ENCODE data around the gene FXR2.
"Not testable (repeated sequence)": the region's sequence is repeated elsewhere in the genome, so short reads cannot be mapped to it uniquely, and the experiment has no call there.

FXR2 gene

DNA sequence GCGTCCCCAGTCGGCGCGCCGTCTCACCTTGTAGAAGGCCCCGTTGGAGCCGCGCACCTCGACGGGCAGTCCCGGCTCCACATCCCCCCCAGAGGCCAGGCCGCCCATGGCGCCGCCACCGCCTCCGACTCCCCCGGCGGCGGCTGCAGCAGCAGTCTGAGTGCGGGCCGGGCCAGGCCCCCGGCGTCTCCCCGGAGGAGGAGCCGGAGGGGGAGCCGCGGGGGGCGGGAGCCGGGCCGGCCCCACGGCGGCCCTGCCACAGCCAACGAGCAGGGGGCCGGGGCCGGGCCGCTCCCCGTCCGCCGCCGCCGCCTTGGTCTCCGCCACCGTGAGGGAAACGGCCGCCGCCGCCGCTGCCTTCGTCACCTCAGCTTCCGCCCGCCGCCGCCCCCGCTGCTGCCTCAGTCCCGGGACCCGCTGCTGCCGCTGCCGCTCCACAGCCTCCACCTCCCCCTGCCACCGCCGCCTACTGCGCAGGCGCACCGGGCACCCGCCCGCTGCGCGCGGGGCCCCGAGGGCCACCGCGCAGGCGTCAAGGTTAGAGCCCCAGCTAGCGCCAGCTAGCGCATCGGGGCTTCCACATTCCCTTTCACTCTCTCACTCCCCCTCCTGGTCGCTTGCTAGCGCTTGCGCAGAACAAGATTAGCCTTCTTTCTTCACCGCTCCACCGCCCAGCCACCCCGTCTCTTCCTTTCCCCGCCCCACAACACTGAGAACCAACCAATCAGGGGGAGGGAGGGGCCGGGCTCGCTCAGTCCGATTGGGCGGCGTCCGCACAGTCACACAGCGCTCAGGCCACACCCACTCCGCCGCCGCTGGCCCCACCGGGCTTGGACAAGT, at the start of gene FXR2:
Gene FXR2 (minus strand): TSS at position 473 of the 840 bp plus-strand sequence. CDS start 365 bp downstream, at position 108.
- DNase-seq = peak; percentile 100

DNA sequence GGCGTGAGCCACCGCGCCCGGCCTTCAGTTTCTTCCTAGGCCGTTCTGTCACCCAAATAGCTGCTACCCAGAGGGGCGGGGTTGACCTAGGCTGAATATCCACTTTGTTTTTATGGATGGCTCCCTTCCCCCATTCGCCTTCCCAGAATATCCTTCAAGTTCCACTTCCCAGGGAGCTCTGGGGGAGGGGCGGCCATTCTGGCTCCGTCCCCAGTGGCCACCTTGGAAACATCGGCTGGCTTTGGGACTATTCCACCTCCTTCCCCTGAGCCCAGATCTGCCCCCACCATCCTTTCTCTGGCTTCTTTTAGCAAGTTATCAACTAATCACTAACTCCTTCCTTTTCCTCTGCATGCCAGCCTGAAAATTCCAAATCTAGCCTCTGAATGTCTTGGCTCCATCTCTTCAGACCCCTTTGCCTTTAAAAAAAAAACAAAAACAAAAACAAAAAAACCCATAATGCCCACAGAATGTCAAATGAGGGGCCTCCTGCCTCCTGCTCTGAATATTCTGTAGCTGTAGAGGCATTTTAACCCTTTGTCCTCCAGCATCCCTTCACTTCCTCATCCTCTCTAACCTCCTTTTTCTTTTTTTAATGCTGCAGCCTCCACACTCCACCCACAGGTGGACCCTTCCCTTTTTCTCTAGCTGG, 42.4 kb upstream of the FXR2 start:
- no peak for DNase-seq

DNA sequence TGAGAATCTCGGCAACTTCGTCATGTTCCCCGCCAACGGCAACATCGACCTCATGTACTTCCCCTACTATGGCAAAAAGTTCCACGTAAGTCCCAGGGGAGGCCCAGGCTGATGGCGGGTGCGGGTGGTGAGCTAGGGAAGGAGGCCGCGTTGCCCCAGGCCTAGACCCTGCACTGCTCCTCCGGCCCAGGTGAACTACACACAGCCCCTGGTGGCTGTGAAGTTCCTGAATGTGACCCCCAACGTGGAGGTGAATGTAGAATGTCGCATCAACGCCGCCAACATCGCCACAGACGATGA, 40.8 kb upstream of the FXR2 start:
- DNase-seq = no peak

DNA sequence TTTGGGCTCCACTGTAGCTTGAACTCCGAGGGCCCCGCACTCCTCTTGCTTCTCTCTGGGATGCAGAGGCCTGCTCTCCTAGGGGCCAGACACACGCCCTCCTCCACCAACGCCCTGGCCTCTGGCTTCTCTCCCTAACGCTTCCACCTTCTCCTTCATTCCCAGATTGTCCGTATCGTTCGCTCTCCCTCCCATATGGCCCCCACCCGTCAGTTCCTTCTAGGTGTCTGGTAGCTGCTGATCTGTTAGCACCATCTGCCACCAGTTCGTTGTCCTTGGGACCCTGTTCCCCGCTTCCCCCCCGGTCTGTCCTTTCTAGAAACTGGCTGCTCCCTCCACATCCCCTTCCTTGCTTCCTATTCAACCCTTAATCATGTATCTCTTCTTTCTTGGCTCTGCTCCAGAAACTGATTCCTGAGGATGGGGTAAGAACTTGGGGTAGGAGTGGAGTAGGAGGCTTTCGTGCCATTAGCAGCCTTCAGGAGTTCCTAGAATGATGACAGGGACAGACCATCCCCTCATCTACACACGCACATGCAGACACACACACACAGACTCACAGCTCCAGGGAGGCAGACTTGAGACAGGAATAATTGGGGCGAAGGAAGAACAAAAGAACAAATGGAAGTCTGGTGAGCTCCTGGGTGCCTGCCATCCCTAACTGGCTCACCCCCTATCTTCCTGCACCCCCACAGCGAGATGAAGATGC, 40.3 kb upstream of the FXR2 start:
- no peak for DNase-seq

DNA sequence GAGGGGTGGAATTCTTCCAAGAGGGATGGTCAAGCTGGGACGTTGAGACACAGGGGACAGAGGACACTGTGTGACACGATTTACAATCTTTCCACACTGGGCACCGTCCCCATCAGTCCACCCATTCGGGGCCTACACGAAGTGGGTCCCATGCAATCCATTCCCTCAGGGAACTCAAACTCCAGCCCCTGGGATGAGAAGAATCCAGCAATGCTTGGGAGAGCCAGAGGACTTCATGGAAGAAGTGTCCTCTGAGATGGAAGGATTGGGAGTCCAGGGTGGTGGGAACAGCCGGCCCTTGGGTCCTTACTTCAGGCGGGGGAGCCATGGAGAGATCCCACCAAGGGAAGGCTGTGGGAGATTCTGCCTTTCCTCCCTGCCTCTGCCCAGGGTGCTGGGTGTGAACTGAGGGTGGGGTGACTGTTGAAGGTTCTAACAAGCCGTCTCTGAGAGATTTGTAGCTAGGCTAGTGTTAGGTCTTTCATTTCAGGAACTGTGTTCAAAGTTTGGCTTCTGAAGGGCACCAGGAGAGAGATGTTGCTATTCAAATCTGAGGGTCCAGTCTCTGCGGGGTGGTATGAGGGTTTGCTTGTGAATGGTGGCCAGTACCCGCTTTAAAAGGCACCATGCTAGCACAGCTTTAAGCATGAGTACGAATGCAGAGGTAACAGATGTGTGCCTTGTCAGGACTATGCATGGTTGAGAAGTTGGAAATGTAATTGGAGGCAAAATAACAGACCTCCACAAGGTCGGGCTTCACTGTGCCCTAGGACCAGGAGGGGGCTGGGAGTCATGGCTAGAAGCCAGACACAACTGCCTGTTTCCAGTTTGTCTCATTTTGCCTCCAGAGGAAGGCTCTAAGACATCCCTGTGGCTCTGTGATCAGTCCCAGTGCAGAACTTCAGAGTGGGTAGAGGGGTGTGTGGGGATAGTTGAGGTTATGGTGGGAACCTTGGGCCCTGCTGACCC, 38.0 kb upstream of the FXR2 start:
- DNase-seq = no peak

DNA sequence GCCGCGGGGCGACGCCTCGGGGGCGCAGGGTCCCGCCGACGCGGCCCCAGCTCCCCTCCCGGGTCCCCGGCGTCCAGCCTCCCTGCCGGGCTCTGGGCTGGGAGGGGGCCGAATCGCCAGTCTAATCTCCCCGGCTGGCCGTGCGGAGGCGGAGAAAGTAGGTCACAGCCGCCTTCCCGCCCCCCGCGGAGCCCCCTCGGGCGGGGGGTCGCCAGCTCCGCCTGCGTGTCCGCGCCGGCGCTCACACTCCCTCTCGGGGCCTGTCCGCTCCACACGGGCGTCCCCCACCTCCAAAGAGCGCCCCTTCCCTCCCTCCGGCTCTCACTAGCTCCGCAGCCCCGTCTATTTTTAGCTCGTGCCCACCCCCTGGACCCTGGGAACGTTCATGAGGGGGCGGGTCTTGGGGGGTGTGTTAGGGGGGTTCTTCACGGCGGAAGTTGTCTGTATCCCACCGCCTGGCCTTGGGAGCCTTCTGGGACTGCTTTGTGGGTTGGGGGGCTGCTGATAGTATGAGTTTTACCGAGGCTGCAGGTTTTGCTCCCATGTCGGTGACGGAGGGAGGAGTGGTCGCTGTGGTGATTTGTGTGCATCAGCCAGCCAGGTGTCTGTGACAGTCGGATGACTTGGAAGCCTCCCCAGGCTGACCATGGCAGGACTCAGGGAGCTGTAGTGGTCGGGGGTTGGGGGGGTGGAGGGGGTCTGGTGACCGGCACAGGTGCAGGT, 37.1 kb upstream of the FXR2 start:
- no peak for DNase-seq

DNA sequence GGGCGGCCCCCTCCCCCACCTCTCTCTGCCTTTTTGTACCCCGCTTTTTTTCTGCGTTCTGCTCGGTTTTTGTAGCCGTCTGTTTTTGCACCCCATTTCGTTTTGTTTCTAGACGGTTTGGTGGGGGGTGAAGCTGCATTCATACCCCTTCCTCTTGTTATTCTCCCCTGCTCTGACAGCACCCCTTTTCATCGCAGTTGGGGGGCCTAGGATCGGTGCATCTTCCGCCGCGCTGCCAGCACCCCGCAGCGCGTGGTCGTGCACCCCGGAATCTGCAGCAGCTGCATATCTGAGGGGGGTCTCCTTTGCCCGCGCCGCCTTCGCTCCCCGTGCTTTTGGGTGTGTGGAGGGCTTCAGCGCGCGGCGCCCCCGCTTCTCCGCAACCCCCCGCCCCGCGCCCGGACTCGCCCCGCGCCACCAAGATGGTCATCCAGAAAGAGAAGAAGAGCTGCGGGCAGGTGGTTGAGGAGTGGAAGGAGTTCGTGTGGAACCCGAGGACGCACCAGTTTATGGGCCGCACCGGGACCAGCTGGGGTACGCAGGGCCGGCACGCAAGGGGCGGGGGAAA, 36.5 kb upstream of the FXR2 start:
- DNase-seq = no peak

DNA sequence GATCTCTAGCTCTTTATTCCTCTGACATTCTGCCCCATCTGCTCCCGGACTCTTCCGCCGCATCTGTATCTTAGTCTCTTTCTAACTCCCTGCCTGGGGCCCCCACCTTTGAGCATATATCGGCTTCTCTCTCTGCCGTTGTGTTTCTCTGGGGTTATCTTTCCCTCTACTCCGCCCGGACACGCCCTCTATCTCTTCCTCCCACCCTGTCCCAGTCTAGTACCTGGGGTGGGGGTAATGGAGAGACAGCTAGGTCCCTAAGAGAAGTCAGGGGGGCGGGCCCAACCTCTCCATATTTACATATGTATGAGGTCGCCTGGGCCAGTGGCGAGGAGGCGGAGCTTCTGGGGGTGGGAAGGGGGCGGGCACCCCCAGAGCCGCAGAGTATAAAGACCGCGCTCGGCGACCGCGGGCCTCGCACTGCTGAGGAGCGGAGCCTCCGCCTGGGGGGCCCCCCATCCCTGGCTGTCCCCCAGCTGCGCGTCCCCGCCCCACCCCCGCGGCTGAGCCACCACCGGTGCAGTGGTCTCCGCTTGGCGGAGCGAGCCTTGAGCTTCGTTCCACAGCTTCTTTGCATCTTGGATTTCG, 35.9 kb upstream of the FXR2 start, which contains the start of gene ATP1B2:
Gene ATP1B2 (plus strand): TSS at position 418 of the 588 bp plus-strand sequence. CDS start 593 bp downstream, outside the sequence.
- DNase-seq = peak; percentile 100

DNA sequence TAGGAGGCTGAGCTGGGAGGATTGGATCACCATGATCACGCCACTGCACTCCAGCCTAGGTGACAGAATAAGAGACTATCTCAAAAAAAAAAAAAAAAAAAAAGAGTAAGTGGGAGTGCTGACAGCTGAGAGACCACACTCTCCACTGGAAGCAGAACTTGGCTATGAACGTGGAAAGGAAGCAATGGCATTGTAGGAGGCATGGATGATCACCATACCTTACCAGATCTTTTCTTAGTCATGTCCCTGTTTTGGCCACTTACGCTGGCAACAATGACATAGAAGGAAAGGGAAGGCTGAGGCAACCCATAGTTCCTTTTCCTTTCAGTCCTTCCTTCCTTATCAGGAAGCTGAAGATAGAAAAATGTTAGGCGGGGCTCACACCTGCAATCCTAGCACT, 32.3 kb upstream of the FXR2 start:
- DNase-seq = no peak

DNA sequence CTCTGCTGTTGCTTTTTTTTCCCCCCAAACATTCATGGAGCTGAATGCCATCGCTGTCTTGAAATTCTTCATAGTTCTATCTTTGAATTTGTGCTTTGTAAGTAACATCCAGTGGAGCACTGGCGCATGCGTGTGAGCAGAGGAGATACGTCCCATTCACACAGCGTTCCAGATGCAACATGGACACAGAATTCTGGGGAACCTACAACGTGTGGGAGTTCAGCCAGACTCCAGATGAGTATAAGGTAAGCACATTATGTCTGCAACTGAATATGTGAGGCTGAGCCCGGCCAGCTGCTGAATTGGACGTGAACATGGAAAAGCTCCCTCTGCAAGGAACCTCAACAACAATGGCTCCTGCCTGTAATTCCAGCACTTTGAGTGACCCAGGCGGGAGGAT, 31.8 kb upstream of the FXR2 start:
- no peak for DNase-seq

DNA sequence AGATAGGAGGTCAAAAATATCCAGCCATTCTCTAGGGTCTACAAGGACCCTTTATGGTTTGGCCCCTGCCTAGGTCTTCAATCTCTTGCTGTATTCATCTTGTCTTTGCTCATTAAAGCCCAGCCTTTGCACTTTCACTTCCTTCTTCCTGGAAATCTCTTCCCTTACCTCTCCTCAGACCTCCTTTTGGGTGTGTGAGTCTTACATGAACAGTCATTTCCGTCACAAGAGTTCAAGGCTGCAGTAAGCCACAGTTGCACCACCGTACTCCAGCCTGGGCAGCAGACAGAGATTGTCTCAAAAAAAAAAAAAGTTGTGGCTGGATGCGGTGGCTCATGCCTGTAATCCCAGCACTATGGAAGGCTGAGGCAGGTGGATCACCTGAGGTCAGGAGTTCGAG, 30.1 kb upstream of the FXR2 start:
- DNase-seq = no peak

DNA sequence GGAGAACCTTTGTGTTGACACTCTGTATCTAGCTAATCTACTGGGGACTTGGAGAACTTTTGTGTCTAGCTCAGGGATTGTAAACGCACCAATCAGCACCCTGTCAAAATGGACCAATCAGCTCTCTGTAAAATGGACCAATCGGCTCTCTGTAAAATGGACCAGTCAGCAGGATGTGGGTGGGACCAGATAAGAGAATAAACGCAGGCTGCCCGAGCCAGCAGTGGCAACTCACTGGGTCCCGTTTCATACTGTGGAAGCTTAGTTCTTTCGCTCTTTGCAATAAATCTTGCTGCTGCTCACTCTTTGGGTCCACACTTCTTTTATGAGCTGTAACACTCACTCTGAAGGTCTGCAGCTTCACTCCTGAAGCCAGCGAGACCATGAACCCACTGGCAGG, 26.9 kb upstream of the FXR2 start:
- not testable (repeated sequence) for DNase-seq

DNA sequence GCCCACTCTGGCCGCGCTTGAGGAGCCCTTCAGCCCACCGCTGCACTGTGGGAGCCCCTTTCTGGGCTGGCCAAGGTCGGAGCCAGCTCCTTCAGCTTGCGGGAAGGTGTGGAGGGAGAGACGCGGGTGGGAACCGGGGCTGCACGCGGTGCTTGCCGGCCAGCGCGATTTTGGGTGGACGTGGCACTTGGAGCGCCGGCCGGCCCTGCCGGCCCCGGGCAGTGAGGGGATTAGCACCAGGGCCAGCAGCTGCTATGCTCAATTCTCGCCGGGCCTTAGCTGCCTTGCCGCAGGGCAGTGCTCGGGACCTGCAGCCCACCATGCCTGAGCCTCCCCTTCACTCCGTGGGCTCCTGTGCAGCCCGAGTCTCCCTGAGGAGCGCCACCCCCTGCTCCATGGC, 26.1 kb upstream of the FXR2 start:
- DNase-seq = no peak

DNA sequence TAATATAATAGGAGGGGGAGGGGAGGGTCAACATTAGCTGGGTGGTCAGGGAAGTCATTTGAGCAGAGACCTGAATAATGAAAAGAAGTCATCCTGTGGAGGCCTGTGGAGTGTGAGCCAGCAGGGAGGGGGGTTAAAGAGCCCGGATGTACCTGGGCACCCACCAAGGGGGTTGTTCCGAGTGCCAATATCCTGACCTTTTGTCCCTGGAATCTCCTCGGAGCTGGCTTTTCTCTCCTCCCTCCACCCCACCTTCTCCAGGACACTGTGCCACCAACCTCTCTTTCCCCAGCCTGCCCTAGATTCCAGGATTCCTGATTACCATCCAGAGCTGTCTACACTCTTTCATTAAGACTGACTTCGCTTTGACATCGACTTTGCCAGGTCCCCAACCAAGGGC, 21.5 kb upstream of the FXR2 start:
- no peak for DNase-seq

DNA sequence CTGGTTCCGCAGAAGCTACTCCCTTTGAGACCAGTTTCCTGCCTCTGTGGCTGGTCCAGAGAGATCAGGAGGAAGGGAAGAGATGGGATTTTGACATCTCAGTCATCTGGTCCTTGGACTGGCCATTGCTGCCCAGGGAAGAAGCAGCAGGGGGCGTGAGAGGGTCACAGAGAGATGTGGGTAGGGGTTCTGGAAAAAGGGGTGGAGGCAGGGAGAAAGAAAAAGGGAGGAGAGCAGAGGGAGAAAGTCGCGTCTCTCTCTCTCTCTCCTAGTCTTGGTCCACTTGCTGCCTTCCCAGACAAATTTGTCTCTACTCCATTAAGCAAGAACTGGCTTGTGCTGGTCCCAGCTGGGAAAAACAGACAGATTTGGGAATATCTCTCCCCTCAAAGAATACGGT, 19.7 kb upstream of the FXR2 start:
- DNase-seq = peak; percentile 72

DNA sequence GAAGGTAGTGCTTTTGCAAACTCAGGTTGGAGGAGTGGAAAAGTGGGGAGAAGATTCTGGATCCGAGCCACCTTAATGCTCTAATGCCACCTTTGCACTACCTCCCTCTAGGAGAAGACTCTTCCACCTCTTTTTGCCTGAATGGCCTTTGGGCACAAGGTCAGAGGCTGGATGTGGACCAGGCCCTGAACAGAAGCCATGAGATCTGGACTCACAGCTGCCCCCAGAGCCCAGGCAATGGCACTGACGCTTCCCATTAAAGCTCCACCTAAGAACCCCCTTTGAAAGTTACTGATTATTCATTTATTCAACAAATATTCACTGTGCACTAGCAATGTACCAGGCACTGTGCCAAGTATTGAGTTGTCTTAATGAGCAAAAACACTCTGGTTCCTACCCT, 18.4 kb upstream of the FXR2 start:
- peak; percentile 35 for DNase-seq

DNA sequence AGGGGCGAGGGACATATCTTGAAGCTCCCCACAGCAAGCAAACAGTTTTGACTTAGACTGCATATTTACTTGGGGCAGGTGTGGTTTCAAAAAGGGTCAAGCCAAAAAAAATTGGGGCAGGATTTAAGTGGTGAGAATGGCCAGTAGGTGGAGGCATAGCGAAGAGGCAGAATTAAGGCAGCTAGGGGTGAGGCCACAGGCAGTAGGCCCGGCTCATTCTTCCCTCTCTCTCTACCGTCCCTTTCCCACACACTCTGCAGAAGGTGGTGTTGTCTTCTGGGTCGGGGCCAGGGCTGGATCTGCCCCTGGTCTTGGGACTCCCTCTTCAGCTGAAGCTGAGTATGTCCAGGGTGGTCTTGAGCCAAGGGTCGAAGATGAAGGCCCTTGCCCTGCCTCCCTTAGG, 17.8 kb upstream of the FXR2 start:
- DNase-seq = peak; percentile 90

DNA sequence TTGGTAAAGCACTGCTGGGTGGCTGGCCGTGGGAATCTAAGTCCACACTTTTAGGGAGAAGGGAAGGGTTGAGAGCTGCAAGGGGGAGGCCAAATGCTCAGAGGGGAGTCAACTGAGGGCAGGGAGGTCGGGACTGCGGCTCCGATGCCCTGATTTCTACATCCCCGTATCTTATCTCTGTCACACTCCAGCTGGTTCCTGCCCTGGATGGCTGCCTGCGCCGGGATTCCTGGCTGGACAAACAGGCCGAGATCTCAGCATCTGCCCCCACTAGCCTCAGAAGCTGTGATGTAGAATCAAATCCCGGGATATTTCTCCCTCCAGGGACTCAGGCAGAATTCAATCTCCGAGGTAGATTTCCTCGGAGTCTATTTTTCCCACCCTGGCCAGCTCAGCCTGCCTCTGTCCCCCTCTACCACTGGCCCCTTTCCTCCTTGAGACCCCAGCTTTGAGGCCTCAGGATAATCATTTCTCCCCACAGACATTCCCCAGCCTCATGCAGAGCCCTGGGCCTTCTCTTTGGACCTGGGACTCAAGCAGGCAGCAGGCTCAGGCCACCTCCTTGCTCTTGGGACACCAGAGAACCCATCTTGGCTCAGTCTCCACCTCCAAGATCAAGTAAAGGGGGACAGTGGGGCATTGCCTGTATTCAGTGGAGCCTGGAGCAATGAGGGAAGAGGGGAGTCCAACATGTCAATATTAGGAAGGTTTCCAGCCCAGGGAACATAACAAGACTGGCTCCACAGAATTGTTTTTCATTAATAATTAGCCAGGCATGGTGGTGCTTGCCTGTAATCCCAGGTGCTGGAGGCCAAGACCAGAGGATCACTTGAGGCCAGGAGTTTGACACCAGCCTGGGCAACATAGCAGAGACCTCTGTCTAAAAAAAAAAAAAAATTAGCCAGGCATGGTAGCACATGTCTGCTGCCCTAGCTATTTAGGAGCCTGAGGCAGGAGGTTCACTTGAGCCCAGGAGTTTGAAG, 17.0 kb upstream of the FXR2 start:
- DNase-seq = no peak

DNA sequence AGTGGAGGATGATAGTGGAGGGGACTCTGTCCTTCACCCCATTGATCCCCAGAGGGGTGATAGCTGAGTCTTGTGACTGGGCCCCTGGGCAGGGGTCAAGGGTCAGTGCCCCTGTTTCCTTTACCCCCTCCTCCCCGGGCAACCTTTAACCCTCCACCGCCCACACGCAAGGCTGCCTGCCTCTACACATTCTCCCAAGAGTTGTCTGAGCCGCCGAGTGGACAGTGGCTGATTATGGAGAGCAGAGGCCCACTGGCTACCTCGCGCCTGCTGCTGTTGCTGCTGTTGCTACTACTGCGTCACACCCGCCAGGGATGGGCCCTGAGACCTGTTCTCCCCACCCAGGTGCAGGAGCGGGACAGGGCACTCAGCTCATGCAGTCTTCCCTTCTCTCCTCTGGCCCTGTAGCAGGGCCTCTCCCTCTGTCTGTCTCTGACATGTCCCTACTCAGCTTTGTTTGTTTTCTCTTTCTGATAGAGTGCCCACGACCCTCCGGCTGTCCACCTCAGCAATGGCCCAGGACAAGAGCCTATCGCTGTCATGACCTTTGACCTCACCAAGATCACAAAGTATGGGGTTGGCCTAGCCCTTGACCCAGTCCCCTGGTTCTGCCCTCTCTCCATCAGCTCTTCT, 15.4 kb upstream of the FXR2 start, which contains the start of gene SHBG:
Gene SHBG (plus strand): TSS at position 197 of the 633 bp plus-strand sequence. CDS start 38 bp downstream, at position 235.
- no peak for DNase-seq

All from hematopoietic multipotent progenitor cell treated with erythropoietin and hydrocortisone succinate and interleukin-3 and kit ligand, for 6 days (in vitro differentiated cells).